Spleen (tissue), 11 donors: ENCODE data around the gene MASP1. TPM values are rescaled to one million over a fixed set of nuclear protein-coding genes. Genes with fewer than 3 reads are reported as not detected.

Experiments
- DNase-seq: peaks from one replicate; pipeline ENCODE4 v3.0.0-alpha.2; 2020
- H3K27ac ChIP-seq, 8 donors: fragments of 200-600 bp; sonication (generic) in 7 of 8; 1 replicate in 4 of 8; 2 replicates in 4 of 8; pipeline versions ENCODE4 v1.5.0 to v1.8.0; 2016 to 2021; ENCODE audit warnings: inconsistent platforms in 4 of 8, mild to moderate bottlenecking in 4 of 8, moderate library complexity in 1 of 8
- H3K27me3 ChIP-seq, 7 donors: fragments of 200-600 bp; sonication (generic) in 6 of 7; replicated peaks in 1 of 7; 1 replicate in 4 of 7; 2 replicates in 3 of 7; pipeline versions ENCODE4 v1.5.0 to v1.8.0; 2016 to 2021; ENCODE audit warnings: inconsistent platforms in 3 of 7, mild to moderate bottlenecking in 1 of 7
- H3K36me3 ChIP-seq, 6 donors: fragments of 200-600 bp; sonication (generic) in 5 of 6; 1 replicate in 4 of 6; 2 replicates in 2 of 6; pipeline versions ENCODE4 v1.5.0 to v1.8.0; 2016 to 2021; ENCODE audit warnings: inconsistent platforms in 2 of 6
- H3K4me1 ChIP-seq, 6 donors: fragments of 200-600 bp; sonication (generic) in 5 of 6; 1 replicate in 3 of 6; 2 replicates in 3 of 6; pipeline versions ENCODE4 v1.5.0 to v1.8.0; 2016 to 2021; ENCODE audit warnings: inconsistent platforms in 3 of 6
- H3K4me3 ChIP-seq, 8 donors: fragments of 200-600 bp; sonication (generic) in 7 of 8; 1 replicate in 4 of 8; 2 replicates in 4 of 8; pipeline versions ENCODE4 v1.5.0 to v1.8.0; 2016 to 2021; ENCODE audit warnings: inconsistent platforms in 4 of 8, mild to moderate bottlenecking in 4 of 8, moderate library complexity in 2 of 8
- H3K9me3 ChIP-seq, 8 donors: fragments of 200-600 bp; sonication (generic) in 7 of 8; 1 replicate in 4 of 8; 2 replicates in 4 of 8; pipeline versions ENCODE4 v1.5.0 to v1.8.0; 2016 to 2021; ENCODE audit warnings: inconsistent platforms in 4 of 8
- CTCF ChIP-seq, 11 experiments: fragments of 200-600 bp in 7 of 11; fragments of 450-650 bp in 4 of 11; sonication (generic) in 4 of 11; IDR thresholded peaks in 8 of 11; conservative IDR thresholded peaks in 3 of 11; 1 replicate in 7 of 11; 2 replicates in 4 of 11; pipeline versions ENCODE4 v1.4.0 to v1.8.0; 2016 to 2021; ENCODE audit warnings: antibody characterized with exemption in 11 of 11, inconsistent platforms in 4 of 11, mild to moderate bottlenecking in 1 of 11
- POLR2A ChIP-seq, 3 donors: fragments of 450-650 bp; IDR thresholded peaks; one replicate each; pipeline ENCODE4 v1.5.1; 2017; ENCODE audit warnings: antibody characterized with exemption in 3 of 3, mild to moderate bottlenecking in 1 of 3
- POLR2AphosphoS5 ChIP-seq, 3 donors: sonication (generic); formaldehyde crosslinking; IDR thresholded peaks; one replicate each; pipeline ENCODE4 v1.5.1; 2017; ENCODE audit warnings: antibody characterized with exemption in 3 of 3
- WGBS, 5 donors: extraction: QIAGEN DNeasy Blood & Tissue Kit in 3 of 5; methylation state at CpG; one replicate each; pipeline versions ENCODE4 v1.1.5 to v1.1.7; 2013 to 2018; 5-methylcytosine and 5-hydroxymethylcytosine counted together
- intact Hi-C: fragments of 100-400 bp; cut with DNase I; formaldehyde crosslinking; loops from one replicate; pipeline ENCODE4 v1.15.0; 2023; ENCODE audit warnings: low total_unique reads
- polyA plus RNA-seq, 3 donors: library from polyadenylated mRNA; stranded (reverse); fragments of 200-250 nt; gene quantifications; one replicate each; pipeline ENCODE4 v1.2.1, GENCODE V29; 2013
- total RNA-seq, 7 donors: library from RNA; depleted of rRNA in 3 of 7; stranded (reverse); fragments of >200 nt in 3 of 7; fragmentation: NEBNext Ultra II Directional in 4 of 7; extraction: Animal tissue kit (Norgen Biotek cat#: 25700) in 4 of 7; gene quantifications; one replicate each; pipeline versions ENCODE4 v1.1.0 to v1.2.1, GENCODE V29; 2016 to 2021
- donor health status: healthy with polysubstance abuse.
- donor health status: DM: no; HTN: no; CAD: no; lungs with moderate emphysema.
- donor health status: DM: no; HTN: no; CAD: no.
- donor health status: Bipolar disorder and iron deficiency.
- donor health status: healthy.
- donor health status: DM: no; HTN: no; CAD: no.
- donor health status: DM: yes; HTN: yes; CAD: no.

MASP1 gene
- total and polyA plus RNA-seq, 10 donors: 0.05 to 1.9 (median 0.39) TPM; not detected in 2

- Histone ChIP-seq H3K4me3 (no peak overlapping the region), H3K9me3 (no peaks in the 10 kb centered on the region), H3K27ac (no peak overlapping the region), H3K36me3 (no peaks in the 10 kb centered on the region), H3K4me1 (no peaks in the 10 kb centered on the region), H3K27me3 (peaks cover 0 to 45% (median 0%) of the 10 kb centered on the region in 7 donors)
- WGBS, 5 donors: 68 to 86% (median 78%) methylated on average over 6 of the region's 6 CpGs
- TF ChIP-seq POLR2A (IDR thresholded peaks at IDR 0.05) (no peak), CTCF (IDR thresholded peaks at IDR 0.05 in 8 of 11, conservative IDR thresholded peaks at IDR 0.05 in 3 of 11) (no peak), POLR2AphosphoS5 (IDR thresholded peaks at IDR 0.05) (no peak)
- intact Hi-C loops: no loop called here
- DNase-seq: no peak
Measured at GRCh38 chr3:187295316-187296034, 3.9 kb upstream of the MASP1 start.

GRCh38 chr3:187293516-187294430 lies 2.2 kb upstream of the MASP1 start:
- intact Hi-C loops: no loop called here
- WGBS, 5 donors: 74 to 85% (median 81%) methylated on average over 9 of the region's 9 CpGs
- TF ChIP-seq CTCF (IDR thresholded peaks at IDR 0.05 in 8 of 11, conservative IDR thresholded peaks at IDR 0.05 in 3 of 11): no peak
- DNase-seq: no peak
- Histone ChIP-seq H3K4me3 (no peak overlapping the region), H3K9me3 (no peaks in the 10 kb centered on the region), H3K4me1 (no peaks in the 10 kb centered on the region), H3K36me3 (no peaks in the 10 kb centered on the region), H3K27me3 (peaks cover 0 to 57% (median 6%) of the 10 kb centered on the region in 7 donors), H3K27ac (no peak overlapping the region)

- DNase-seq: no peak
- Histone ChIP-seq H3K27ac (no peak overlapping the region), H3K27me3 (peaks cover 0 to 64% (median 7%) of the 10 kb centered on the region in 7 donors), H3K9me3 (no peaks in the 10 kb centered on the region), H3K4me1 (no peaks in the 10 kb centered on the region), H3K36me3 (no peaks in the 10 kb centered on the region), H3K4me3 (no peak overlapping the region)
- no peak for TF ChIP-seq POLR2AphosphoS5 (IDR thresholded peaks at IDR 0.05)
- no peak for TF ChIP-seq POLR2A (IDR thresholded peaks at IDR 0.05)
- no peak for TF ChIP-seq CTCF (IDR thresholded peaks at IDR 0.05 in 8 of 11, conservative IDR thresholded peaks at IDR 0.05 in 3 of 11)
- intact Hi-C loops: no loop called here
- 56 to 86% (median 79%) methylated on average over 5 of the region's 5 CpGs for WGBS, 5 donors
Measured at GRCh38 chr3:187292631-187293515, 1.3 kb upstream of the MASP1 start.
